HEK293 (cell line): ENCODE results near the gene NAA35.

Experiments used
- ZNF155 ChIP-seq: fragments of 450-650 bp; formaldehyde crosslinking; IDR thresholded peaks from 2 replicates; pipeline ENCODE4 v1.5.1; 2016; ENCODE audit warnings: missing biosample characterization, missing genetic modification characterization
- ZNF2 ChIP-seq: fragments of 450-650 bp; formaldehyde crosslinking; IDR thresholded peaks from 2 replicates; pipeline ENCODE4 v1.5.1; 2016; ENCODE audit warnings: missing biosample characterization, missing genetic modification characterization
- TF ChIP-seq, protein P1 (sequence below): fragments of 450-650 bp; formaldehyde crosslinking; IDR thresholded peaks from 2 replicates; pipeline ENCODE4 v1.5.1; 2016; ENCODE audit warnings: missing biosample characterization, missing genetic modification characterization, low read depth
- TF ChIP-seq, protein P2 (sequence below): fragments of 450-650 bp; formaldehyde crosslinking; IDR thresholded peaks from 2 replicates; pipeline ENCODE4 v1.5.1; 2016; ENCODE audit warnings: missing biosample characterization, missing genetic modification characterization

DNA sequence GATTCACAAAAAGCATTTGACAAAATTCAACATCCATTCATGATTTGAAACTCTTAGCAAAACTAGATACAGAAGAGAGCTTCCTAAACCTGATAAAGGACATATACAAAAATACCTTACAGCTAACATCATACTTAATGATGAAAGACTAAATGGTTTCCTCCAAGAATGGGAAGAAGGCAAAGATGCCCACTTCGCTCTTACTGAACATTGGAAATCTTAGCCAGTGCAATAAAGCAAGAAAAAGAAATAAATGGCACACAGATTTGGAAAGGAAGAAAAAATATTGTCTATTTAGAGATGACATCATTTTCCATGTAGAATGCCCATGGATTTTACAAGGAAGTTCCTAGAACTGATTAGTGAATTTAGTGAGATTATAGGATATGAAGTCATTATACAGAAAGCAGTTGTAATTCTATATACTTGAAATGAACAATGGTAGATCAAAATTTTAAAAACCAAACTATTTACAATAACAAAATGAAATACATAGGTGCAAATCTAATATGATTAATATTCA, 64.4 kb downstream of the NAA35 start:
- TF ChIP-seq ZNF2: no peak
- TF ChIP-seq, protein P1, sequence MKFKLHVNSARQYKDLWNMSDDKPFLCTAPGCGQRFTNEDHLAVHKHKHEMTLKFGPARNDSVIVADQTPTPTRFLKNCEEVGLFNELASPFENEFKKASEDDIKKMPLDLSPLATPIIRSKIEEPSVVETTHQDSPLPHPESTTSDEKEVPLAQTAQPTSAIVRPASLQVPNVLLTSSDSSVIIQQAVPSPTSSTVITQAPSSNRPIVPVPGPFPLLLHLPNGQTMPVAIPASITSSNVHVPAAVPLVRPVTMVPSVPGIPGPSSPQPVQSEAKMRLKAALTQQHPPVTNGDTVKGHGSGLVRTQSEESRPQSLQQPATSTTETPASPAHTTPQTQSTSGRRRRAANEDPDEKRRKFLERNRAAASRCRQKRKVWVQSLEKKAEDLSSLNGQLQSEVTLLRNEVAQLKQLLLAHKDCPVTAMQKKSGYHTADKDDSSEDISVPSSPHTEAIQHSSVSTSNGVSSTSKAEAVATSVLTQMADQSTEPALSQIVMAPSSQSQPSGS (tag by site-specific recombination): peak; percentile 56; the same call in 1 of the 2 replicates
- TF ChIP-seq, protein P2, sequence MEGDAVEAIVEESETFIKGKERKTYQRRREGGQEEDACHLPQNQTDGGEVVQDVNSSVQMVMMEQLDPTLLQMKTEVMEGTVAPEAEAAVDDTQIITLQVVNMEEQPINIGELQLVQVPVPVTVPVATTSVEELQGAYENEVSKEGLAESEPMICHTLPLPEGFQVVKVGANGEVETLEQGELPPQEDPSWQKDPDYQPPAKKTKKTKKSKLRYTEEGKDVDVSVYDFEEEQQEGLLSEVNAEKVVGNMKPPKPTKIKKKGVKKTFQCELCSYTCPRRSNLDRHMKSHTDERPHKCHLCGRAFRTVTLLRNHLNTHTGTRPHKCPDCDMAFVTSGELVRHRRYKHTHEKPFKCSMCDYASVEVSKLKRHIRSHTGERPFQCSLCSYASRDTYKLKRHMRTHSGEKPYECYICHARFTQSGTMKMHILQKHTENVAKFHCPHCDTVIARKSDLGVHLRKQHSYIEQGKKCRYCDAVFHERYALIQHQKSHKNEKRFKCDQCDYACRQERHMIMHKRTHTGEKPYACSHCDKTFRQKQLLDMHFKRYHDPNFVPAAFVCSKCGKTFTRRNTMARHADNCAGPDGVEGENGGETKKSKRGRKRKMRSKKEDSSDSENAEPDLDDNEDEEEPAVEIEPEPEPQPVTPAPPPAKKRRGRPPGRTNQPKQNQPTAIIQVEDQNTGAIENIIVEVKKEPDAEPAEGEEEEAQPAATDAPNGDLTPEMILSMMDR (tag by site-specific recombination): no peak
- TF ChIP-seq ZNF155 (tag by site-specific recombination): no peak
